ENCODE results near the gene KIF23.

The KIF23 gene

DNA sequence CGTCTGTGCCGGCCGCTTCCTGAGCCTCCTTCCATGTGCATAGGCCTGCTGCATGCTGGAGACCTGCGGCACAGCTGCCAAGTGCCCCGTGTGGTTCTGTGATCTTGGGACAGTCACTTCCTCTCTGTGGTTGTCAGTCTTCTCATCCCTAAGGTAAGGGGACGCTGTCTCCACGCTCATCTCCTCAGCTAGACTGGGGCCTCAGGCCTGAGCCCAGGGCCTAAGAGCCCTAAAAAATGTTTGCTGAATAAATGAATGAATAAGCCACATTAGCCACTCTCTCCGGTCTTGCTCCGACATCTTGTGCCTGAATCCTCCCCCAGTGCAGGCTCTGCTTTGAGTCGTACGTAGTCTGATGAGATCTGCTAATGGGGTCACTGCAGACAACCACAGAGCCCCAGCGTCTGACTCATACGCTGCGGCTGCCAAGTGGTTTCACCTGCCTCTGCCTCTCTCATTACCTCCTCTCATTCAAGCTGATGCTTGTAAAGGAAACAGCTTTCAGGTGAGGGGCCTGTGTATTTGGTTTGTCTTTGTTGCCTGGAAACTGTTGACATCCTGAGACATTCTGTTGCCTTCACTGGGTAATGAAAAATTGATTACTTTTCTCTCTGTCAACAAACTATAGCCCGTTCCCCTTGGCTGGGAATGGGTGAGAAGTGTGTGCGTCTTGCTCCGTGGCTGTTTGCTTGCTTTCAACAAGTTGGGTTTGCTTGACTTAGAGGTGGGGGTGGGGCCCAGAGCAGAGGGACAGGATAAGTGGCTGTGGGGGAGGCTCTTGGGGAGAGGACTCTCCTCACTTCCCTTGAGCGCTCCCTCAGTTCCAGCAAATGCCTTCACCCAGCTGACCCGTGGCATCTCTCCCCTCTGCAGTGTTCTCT lies 54.3 kb downstream of the KIF23 start:
- DNase-seq = peak; percentile 44

GRCh38 chr15:69469467-69470201 lies 55.5 kb downstream of the KIF23 start:
- DNase-seq = no peak

GRCh38 chr15:69472046-69472445 lies 57.9 kb downstream of the KIF23 start:
- DNase-seq = no peak

GRCh38 chr15:69472562-69472961 lies 58.4 kb downstream of the KIF23 start:
- no peak for DNase-seq

GRCh38 chr15:69474291-69474690 lies 60.1 kb downstream of the KIF23 start:
- no peak for DNase-seq

- no peak for DNase-seq
Observed at GRCh38 chr15:69474846-69475455, 60.8 kb downstream of the KIF23 start.

- peak; percentile 82 for DNase-seq
Observed at GRCh38 chr15:69475769-69476358, 61.7 kb downstream of the KIF23 start.

GRCh38 chr15:69476704-69477473 lies 62.7 kb downstream of the KIF23 start:
- no peak for DNase-seq

DNA sequence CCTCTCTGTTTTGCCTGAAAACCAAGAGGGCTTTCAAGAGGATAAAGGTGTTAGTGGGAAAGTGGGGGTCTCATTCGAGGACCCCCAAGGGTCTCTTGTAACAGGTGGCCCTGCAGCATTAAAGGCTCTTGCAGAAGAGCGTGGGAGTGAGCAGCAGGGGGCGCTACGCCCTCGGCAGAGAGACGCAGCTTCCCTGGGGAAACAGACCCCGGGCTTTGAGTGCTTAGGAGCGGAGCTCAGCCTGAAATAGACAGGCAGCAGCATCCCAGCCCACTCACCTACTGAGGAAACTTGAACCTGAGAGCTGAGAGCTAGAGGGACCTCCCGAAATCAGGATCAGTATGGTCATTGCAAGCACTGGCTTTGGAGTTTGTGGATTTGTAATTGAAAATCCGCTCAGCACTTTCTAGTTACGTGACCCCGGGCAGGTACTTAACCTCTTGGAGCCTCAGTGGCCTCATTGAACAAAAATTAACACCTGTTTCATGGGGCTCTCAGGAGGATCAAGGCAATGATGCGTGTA lies 64.2 kb downstream of the KIF23 start:
- peak; percentile 65 for DNase-seq

DNA sequence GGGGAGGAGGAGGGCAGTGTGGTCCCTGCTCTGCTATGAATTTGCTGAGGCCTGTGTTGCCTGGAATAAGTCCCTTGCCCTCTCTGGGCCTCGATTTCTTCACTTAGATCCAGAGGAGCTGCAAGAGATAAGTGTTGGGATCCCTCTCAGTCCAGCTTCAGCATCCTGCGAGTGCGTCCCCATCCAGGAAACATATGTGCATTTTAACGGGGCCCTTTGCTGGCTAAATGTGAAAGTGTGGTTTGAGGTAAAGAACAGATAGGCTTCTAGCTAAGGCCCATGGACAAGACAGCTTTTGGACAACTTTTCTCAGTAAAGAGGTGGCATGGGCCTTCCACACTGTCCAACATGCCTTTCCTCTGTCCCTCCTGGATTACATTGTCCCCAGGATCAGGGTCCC lies 64.9 kb downstream of the KIF23 start:
- no peak for DNase-seq

- DNase-seq = no peak
Observed at GRCh38 chr15:69479971-69480370, 65.8 kb downstream of the KIF23 start.

DNA sequence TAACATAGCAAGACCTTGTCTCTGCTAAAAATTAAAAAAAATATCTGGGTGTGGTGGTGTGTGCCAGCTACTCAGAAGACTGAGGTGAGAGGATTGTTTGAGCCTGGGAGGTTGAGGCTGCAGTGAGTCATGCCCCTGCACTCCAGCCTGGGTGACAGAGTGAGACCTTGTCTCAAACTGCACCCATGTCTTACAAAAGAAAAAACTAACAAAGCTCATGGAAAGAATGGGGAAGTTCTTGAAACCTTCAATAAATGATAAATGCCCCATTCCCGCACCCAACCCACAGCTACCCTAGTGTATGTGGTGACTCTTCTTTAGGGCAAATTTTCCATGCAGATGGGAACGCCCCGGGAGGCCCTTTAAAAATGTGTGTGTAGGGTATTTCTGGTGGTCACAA lies 66.8 kb downstream of the KIF23 start:
- no peak for DNase-seq

DNA sequence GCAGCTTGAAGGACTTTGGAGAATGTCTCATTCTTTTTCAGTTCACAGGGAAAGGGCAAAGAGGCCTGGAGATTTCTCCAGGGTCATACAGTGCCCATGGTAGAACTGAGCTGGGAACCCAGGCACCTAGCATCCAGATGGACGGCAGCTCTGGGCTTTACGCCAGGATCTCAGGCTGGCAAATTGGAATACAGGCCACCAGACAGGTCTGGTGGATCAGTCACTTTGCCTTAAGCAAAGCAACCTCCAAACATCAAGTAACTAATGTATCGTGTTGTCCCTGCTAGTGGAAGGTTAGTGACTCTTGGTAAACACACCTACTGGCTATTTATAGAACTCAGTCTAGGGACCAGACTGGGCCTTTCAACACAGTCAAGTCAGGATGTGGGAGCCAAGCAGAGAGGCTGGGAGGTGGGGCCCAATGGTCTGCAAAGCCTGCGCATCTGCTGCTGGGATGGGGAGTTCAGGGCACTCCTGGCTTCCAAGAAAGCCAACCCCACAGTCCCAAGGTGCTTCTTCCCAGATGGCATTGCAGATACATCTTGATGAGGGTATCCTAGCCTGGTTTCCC lies 68.6 kb downstream of the KIF23 start:
- DNase-seq = no peak

GRCh38 chr15:69484837-69485236 lies 70.7 kb downstream of the KIF23 start:
- DNase-seq = no peak

- no peak for DNase-seq
Observed at GRCh38 chr15:69486481-69487110, 72.4 kb downstream of the KIF23 start.

- no peak for DNase-seq
Observed at GRCh38 chr15:69489073-69489571, 75.0 kb downstream of the KIF23 start.

GRCh38 chr15:69490356-69491037 lies 76.3 kb downstream of the KIF23 start:
- no peak for DNase-seq

GRCh38 chr15:69491038-69491505 lies 76.9 kb downstream of the KIF23 start:
- no peak for DNase-seq

DNA sequence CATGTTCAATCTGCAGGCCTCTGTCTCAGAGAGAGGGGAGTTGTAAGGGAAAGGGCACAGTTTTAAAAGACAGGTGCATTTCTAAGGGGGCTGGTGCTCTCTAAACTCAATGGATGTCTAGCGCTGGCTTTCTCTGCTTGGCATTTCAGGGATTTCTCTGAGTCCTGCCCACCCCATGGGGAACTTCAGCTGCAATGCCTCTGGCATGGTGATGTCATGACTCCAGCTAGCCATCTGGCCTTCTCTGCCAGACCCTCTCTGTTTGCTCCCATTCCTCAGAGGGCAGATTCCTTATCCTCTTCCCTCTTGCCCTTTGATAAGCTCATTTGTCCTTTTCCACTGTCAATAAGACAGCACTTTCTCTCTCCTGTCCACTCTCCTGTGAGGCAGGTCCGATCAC lies 79.3 kb downstream of the KIF23 start:
- no peak for DNase-seq

GRCh38 chr15:69496001-69496400 lies 81.9 kb downstream of the KIF23 start:
- DNase-seq = no peak

Data from hematopoietic multipotent progenitor cell treated with erythropoietin and hydrocortisone succinate and interleukin-3 and kit ligand, for 6 days (in vitro differentiated cells).